ENCODE measurements around the gene KDM5A. TPM values are rescaled to one million over a fixed set of nuclear protein-coding genes. Genes with fewer than 3 reads are reported as not detected.

Gene KDM5A
- 50.4 and 64.3 TPM in 2 replicates for total RNA-seq

GRCh38 chr12:389142-390096 lies at the start of gene KDM5A:
KDM5A (minus strand) TSS chr12:389320; CDS start chr12:389091, 229 bp downstream.

DNA sequence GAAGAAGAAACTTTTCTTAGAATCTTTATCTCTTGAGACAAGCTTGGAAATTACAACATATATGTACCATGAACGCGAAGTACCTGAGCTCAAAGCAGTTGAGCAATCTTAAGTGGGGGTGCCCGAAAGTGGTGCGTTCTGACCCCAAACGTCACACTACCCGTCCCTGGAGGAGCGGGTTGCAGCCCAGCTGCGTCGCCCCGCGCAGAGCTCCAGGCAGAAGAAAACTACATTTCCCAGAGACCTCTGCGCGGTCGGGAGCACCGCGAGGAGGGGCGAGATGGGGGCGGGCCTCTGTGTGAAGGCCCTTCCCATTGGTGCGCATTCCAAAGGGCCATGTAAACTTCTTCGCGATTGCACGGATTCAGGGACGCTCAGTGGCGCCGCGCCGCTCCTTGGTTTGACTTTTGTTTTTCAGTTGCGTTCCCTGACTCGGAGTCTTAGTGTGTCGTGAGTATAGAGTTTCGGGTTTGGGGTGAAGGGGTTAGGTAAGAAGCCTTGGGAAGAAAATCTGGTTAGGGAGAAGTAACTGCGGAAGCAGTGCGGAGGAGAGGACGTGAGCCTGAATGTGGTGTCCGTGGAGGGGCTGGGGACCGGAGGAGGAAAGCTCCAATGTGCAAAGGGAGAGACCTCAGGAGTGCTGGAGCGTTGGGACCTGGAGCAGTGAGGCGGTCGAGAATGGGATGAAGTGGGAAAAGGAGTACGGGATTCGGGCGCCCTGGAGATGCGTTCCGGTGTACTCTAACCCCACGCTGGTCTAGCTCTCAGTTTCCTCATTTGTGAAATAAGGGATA lies 12.3 kb upstream of the KDM5A start, which contains the start of gene CCDC77:
Gene CCDC77 (plus strand): TSS at position 410 of the 794 bp plus-strand sequence. CDS start 7,740 bp downstream, outside the sequence.

GRCh38 chr12:262817-263216 lies 126.3 kb downstream of the KDM5A start, which contains the start of gene SLC6A13:
SLC6A13 (minus strand) TSS chr12:262836; CDS start chr12:260052, 2,784 bp downstream.

Other genes with a start within 250 kb of the KDM5A start
- not detected in 2 replicates for gene SLC6A12, start 175.2 kb downstream of the KDM5A start, total RNA-seq
- gene SLC6A13, start 126.5 kb downstream of the KDM5A start, total RNA-seq: 0.10 TPM in 1 of 2 replicates, not detected in the other
- gene CCDC77, start 12.3 kb upstream of the KDM5A start, total RNA-seq: 9.5 and 15.7 TPM in 2 replicates
- gene B4GALNT3, start 70.6 kb upstream of the KDM5A start, total RNA-seq: not detected in 2 replicates